Activated CD4-positive, alpha-beta T cell treated with anti-CD3 and anti-CD28 coated beads for 1 hour (primary cell): ENCODE data around the gene DZIP3.

Experiments used
- DNase-seq: peaks from one replicate; pipeline ENCODE4 v3.0.0-alpha.2; 2020

The DZIP3 gene

GRCh38 chr3:108705045-108705444 lies 115.5 kb downstream of the DZIP3 start:
- DNase-seq, result no peak

GRCh38 chr3:108713009-108713516 lies 123.5 kb downstream of the DZIP3 start:
- DNase-seq, result no peak

- no peak for DNase-seq
Observed at GRCh38 chr3:108713816-108714215, 124.3 kb downstream of the DZIP3 start.

- no peak for DNase-seq
Observed at GRCh38 chr3:108718454-108718853, 128.9 kb downstream of the DZIP3 start.

GRCh38 chr3:108719178-108719806 lies 129.8 kb downstream of the DZIP3 start:
- DNase-seq, result no peak

- DNase-seq, result no peak
Observed at GRCh38 chr3:108722724-108723123, 133.2 kb downstream of the DZIP3 start.

GRCh38 chr3:108724101-108724500 lies 134.6 kb downstream of the DZIP3 start:
- DNase-seq, result no peak

- DNase-seq, result no peak
Observed at GRCh38 chr3:108728105-108728504, 138.6 kb downstream of the DZIP3 start.

- DNase-seq, result no peak
Observed at GRCh38 chr3:108728934-108729333, 139.4 kb downstream of the DZIP3 start.

GRCh38 chr3:108736821-108737220 lies 147.3 kb downstream of the DZIP3 start:
- DNase-seq, result no peak

GRCh38 chr3:108742929-108743328 lies 153.4 kb downstream of the DZIP3 start:
- no peak for DNase-seq
